Measurements from ENCODE around the gene KLF8.

DNA sequence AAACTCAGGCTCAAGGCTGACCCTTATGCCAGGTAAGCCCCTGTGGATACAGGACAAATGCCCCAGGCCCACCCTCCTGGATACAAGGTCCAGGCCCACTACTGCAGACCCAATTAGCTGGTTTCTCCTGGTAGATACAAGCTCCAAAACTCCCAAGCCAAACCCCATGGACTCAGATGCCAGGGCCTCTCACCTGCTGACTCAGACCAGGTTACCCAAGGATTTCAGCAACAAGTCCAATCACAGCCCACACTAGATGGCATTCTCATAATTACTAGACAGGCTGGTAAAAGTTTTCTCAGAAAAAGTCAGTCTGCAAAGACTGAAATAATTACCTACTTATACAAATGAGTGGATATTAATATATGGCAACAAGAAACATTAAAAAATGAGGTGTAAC, 87.0 kb downstream of the KLF8 start:
- TF ChIP-seq, protein P1, sequence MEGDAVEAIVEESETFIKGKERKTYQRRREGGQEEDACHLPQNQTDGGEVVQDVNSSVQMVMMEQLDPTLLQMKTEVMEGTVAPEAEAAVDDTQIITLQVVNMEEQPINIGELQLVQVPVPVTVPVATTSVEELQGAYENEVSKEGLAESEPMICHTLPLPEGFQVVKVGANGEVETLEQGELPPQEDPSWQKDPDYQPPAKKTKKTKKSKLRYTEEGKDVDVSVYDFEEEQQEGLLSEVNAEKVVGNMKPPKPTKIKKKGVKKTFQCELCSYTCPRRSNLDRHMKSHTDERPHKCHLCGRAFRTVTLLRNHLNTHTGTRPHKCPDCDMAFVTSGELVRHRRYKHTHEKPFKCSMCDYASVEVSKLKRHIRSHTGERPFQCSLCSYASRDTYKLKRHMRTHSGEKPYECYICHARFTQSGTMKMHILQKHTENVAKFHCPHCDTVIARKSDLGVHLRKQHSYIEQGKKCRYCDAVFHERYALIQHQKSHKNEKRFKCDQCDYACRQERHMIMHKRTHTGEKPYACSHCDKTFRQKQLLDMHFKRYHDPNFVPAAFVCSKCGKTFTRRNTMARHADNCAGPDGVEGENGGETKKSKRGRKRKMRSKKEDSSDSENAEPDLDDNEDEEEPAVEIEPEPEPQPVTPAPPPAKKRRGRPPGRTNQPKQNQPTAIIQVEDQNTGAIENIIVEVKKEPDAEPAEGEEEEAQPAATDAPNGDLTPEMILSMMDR (IDR thresholded peaks at IDR 0.05) = no peak
- TF ChIP-seq, protein P2, sequence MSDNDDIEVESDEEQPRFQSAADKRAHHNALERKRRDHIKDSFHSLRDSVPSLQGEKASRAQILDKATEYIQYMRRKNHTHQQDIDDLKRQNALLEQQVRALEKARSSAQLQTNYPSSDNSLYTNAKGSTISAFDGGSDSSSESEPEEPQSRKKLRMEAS (CRISPR knock-in tag; IDR thresholded peaks at IDR 0.05) = no peak
- TF ChIP-seq SP1 (CRISPR knock-in tag; conservative IDR thresholded peaks at IDR 0.05) (no peak), GRHL2 (CRISPR knock-in tag; IDR thresholded peaks at IDR 0.05; ENCODE audit: insufficient replicate concordance, severe bottlenecking) (no peak), ZNF263 (CRISPR knock-in tag; IDR thresholded peaks at IDR 0.05; ENCODE audit: low read depth) (no peak), CBFB (CRISPR knock-in tag; IDR thresholded peaks at IDR 0.05; ENCODE audit: low read depth) (no peak), NFATC4 (CRISPR knock-in tag; IDR thresholded peaks at IDR 0.05) (no peak), FOXK1 (CRISPR knock-in tag; IDR thresholded peaks at IDR 0.05) (no peak), CREB1 (CRISPR knock-in tag; IDR thresholded peaks at IDR 0.05) (no peak), ELF4 (CRISPR knock-in tag; IDR thresholded peaks at IDR 0.05; ENCODE audit: low read depth) (no peak)
- TF ChIP-seq, protein P3, sequence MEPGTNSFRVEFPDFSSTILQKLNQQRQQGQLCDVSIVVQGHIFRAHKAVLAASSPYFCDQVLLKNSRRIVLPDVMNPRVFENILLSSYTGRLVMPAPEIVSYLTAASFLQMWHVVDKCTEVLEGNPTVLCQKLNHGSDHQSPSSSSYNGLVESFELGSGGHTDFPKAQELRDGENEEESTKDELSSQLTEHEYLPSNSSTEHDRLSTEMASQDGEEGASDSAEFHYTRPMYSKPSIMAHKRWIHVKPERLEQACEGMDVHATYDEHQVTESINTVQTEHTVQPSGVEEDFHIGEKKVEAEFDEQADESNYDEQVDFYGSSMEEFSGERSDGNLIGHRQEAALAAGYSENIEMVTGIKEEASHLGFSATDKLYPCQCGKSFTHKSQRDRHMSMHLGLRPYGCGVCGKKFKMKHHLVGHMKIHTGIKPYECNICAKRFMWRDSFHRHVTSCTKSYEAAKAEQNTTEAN (CRISPR knock-in tag; IDR thresholded peaks at IDR 0.05) = no peak
- TF ChIP-seq, protein P4, sequence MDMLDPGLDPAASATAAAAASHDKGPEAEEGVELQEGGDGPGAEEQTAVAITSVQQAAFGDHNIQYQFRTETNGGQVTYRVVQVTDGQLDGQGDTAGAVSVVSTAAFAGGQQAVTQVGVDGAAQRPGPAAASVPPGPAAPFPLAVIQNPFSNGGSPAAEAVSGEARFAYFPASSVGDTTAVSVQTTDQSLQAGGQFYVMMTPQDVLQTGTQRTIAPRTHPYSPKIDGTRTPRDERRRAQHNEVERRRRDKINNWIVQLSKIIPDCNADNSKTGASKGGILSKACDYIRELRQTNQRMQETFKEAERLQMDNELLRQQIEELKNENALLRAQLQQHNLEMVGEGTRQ (CRISPR knock-in tag; IDR thresholded peaks at IDR 0.05) = no peak
- TF ChIP-seq, protein P5, sequence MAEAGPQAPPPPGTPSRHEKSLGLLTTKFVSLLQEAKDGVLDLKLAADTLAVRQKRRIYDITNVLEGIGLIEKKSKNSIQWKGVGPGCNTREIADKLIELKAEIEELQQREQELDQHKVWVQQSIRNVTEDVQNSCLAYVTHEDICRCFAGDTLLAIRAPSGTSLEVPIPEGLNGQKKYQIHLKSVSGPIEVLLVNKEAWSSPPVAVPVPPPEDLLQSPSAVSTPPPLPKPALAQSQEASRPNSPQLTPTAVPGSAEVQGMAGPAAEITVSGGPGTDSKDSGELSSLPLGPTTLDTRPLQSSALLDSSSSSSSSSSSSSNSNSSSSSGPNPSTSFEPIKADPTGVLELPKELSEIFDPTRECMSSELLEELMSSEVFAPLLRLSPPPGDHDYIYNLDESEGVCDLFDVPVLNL (CRISPR knock-in tag; IDR thresholded peaks at IDR 0.05; ENCODE audit: borderline replicate concordance, low read depth) = no peak
- TF ChIP-seq, protein P6, sequence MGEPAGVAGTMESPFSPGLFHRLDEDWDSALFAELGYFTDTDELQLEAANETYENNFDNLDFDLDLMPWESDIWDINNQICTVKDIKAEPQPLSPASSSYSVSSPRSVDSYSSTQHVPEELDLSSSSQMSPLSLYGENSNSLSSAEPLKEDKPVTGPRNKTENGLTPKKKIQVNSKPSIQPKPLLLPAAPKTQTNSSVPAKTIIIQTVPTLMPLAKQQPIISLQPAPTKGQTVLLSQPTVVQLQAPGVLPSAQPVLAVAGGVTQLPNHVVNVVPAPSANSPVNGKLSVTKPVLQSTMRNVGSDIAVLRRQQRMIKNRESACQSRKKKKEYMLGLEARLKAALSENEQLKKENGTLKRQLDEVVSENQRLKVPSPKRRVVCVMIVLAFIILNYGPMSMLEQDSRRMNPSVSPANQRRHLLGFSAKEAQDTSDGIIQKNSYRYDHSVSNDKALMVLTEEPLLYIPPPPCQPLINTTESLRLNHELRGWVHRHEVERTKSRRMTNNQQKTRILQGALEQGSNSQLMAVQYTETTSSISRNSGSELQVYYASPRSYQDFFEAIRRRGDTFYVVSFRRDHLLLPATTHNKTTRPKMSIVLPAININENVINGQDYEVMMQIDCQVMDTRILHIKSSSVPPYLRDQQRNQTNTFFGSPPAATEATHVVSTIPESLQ (CRISPR knock-in tag; IDR thresholded peaks at IDR 0.05) = no peak
